GM21825 (cell line): ENCODE data around the gene OR4A5.
"Not testable (repeated sequence)": the region's sequence is repeated elsewhere in the genome, so short reads cannot be mapped to it uniquely, and the experiment has no call there.

Experiments used
- ATAC-seq: cut with Tn5 transposase; IDR thresholded peaks from one replicate; pipeline ENCODE4 v1.9.1; 2021; ENCODE audit warnings: mild to moderate bottlenecking, moderate library complexity; ENCODE audit not compliant: unreplicated experiment

Gene OR4A5

GRCh38 chr11:54706532-54706931 lies at the start of gene OR4A5:
Gene OR4A5 (plus strand): TSS chr11:54706832. CDS start chr11:54706885, 53 bp downstream.
- not testable (repeated sequence) for ATAC-seq

DNA sequence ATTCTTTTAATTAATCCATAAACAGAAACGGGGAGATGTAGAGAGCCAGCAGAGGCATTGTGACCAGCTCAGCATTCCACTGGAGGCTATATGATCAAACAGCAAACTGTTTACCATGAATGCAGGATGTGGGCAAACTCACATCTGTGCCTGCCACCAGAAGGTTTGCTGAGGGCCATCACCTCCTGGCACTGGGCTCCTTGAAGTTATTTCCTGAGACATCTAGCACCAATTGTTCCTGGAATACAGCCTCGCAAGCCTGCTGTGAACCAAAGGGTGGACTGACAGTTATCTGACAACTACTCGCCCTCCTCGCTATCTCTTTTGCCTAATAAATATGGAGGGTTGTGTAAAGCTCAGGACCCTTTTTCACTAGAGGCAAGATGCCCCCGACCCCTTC lies 13.5 kb downstream of the OR4A5 start:
- ATAC-seq: not testable (repeated sequence)
